Transverse colon (tissue), 4 donors: ENCODE results near the gene BCKDHA.

ENCODE experiments used
- CTCF ChIP-seq, 5 experiments: fragments of 200-600 bp in 3 of 5; fragments of 450-650 bp in 2 of 5; sonication (generic) in 3 of 5; IDR thresholded peaks; 1 replicate in 2 of 5; 2 replicates in 3 of 5; pipeline ENCODE4 v1.5.1; 2016 to 2017; ENCODE audit warnings: antibody characterized with exemption in 5 of 5, inconsistent platforms in 3 of 5, mild to moderate bottlenecking in 2 of 5, moderate library complexity in 1 of 5
- EP300 ChIP-seq: sonication (generic); formaldehyde crosslinking; IDR thresholded peaks from one replicate; pipeline ENCODE4 v1.6.1; 2017; ENCODE audit warnings: antibody characterized with exemption, low read depth
- POLR2A ChIP-seq: fragments of 450-650 bp; IDR thresholded peaks from one replicate; pipeline ENCODE4 v1.6.1; 2016; ENCODE audit warnings: antibody characterized with exemption, mild to moderate bottlenecking, moderate library complexity
- POLR2AphosphoS5 ChIP-seq, 3 donors: sonication (generic); formaldehyde crosslinking; IDR thresholded peaks; one replicate each; pipeline ENCODE4 v1.6.1; 2016; ENCODE audit warnings: antibody characterized with exemption in 3 of 3

DNA sequence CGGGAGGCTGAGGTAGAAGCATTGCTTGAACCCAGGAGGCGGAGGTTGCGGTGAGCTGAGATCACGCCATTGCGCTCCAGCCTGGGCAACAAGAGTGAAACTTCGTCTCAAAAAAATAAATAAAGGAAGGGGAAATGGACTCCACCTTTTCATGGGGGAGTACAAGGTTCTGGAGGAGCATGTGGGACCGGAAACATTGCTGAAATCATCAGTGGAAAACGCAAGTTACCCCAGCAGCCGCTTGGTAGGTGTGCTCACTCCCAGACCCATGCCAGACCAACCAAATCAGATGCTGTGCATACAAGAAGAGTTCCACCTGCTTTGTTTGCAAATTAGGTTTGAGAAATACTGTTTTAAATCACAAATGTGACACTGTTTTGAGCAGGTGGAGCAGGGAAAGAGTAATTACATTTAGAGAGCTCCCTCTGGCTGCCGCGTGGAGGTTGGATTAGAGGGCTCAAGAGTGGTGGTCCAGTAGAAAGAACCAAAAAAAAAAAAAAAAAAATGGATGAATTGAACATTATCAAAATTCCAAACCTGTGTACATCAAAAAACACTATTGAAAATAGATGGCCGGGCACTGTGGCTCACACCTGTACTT lies 50.2 kb downstream of the BCKDHA start:
- no peak for TF ChIP-seq CTCF (IDR thresholded peaks at IDR 0.05)
- no peak for TF ChIP-seq POLR2AphosphoS5 (IDR thresholded peaks at IDR 0.05)
- no peak for TF ChIP-seq POLR2A
- no peak for TF ChIP-seq EP300
